Measurements from ENCODE around the gene NTSR1. TPM values are rescaled to one million over a fixed set of nuclear protein-coding genes. Genes with fewer than 3 reads are reported as not detected.

NTSR1 gene
- polyA plus RNA-seq, 5 donors = 0.04 to 0.16 (median 0.08) TPM

DNA sequence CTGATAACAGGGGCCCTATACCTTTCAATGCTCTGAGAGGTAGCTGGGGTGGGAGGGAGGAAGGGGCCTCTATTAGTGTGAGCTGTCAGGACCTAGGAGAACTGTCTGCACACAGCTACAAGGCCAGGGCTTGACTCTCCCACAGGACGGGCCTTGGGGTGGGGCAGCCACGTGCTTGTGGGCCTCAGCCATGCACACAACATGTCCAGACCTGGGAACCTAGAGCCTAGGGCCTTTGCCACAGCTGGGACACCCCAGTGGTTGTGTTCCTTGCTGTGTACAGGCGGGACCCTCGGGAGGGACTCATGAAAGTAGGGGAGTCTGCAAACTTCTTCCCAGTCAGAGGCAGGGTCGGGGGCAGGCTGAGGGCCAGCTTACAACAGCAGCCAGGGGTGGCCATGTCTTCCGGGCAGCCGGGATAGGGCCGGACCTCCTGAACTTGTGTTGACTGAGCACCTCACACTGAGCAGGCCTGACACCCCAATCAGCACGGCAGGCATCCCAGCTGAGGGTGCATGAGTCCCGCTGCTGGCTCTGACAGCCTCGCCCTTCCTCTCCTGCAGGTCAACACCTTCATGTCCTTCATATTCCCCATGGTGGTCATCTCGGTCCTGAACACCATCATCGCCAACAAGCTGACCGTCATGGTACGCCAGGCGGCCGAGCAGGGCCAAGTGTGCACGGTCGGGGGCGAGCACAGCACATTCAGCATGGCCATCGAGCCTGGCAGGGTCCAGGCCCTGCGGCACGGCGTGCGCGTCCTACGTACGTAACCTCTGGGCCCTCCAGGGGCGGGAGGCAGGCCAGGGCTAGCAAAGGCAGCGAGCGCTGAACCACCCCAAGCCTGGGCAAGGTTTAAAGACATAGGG is 45.7 kb downstream of the NTSR1 start:
- no peak for DNase-seq

DNA sequence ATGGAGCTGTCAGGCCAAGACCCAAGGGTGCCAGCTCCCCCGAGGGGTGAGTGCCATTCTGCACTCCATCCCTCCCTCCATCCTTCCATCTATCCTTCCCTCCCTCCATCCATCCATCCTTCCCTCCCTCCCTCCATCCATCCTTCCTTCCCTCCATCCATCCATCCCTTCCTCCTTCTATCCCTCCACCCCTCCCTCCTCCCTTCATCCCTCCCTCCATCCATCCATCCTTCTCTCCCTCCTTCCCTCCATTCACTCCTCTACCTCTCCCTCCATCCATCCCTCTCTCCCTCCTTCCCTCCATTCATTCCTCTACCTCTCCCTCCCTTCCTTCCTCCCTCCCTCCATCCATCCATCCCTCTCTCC is 46.3 kb downstream of the NTSR1 start:
- DNase-seq = no peak

DNA sequence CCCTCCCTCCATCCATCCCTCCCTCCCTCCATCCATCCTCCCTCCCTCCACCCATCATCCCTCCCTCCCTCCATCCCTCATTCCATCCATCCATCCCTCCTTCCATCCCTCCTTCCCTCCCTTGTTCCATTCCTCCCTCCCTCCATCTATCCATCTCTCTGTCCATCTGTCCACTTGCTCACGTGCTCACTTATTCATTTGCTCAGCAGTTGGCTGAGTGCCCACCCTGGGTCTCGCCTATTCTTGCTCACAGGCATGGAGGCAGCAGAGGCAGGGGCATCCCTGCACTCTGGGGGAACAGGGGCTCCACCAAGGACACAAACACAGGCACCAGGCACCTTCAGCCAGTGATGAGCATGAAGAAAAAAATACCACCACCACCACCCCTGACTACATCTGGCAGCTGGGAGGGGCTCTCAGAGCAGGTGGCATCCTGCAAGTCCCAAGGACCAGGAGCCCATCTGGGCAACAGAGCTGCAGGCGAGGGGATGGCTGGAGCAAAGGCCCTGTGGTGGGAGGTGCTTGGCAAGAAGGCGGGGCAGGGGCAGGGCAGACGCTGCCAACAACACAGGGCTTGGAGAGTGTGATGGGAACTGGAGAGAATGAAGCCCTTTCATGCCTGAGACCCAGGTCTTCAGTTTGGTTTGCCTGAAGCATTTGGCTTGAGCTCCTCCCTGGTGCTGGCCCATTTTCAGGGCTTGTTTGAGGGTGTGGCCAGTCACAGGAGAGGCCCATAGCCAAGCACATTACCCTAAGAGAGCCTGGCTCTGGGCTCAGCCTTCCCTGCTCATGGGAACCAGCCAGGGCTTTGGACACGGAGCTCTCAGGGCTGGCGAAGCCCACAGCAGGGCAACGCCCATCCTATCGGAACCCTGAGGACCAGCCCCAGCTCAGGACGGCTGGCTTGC is 47.4 kb downstream of the NTSR1 start:
- no peak for DNase-seq

GRCh38 chr20:62758226-62758912 is 49.7 kb downstream of the NTSR1 start:
- no peak for DNase-seq

GRCh38 chr20:62759981-62760431 is 51.4 kb downstream of the NTSR1 start:
- DNase-seq = no peak

DNA sequence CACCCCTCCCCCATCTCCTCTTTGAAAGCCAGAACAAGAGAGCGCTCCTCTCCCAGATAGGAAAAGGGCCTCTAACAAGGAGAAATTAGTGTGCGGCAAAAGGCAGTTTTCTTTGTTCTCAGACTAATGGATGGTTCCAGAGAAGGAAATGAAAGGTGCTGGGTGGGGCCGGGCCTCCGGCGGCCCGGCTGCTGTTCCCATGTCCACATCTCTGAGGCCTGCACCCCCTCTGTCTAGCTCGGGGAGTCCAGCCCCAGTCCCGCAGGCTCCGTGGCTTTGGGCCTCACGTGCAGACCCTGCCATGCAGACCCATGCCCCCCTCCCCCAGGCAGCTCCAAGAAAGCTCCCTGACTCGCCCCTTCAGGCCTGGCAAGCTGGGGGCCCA is 51.8 kb downstream of the NTSR1 start:
- no peak for DNase-seq

GRCh38 chr20:62760856-62761758 is 52.5 kb downstream of the NTSR1 start:
- no peak for DNase-seq

DNA sequence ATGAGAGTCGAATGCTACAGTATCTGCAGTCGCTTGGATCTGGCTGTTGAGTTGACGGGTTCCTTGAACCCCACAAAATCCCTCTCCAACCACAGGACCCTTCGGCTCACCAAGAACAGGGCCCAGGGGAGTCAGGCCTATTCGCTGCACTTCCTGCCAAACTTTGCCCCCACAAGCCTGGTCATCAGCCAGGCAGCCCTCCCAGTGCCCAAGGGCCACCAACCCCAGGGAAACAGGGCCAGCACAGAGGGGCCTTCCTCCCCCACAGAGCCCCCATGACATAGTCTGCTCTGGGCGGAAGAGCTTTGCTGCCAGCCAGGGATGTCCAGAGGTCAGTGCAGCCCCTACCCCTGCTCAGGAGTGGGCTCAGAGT is 53.1 kb downstream of the NTSR1 start:
- no peak for DNase-seq

DNA sequence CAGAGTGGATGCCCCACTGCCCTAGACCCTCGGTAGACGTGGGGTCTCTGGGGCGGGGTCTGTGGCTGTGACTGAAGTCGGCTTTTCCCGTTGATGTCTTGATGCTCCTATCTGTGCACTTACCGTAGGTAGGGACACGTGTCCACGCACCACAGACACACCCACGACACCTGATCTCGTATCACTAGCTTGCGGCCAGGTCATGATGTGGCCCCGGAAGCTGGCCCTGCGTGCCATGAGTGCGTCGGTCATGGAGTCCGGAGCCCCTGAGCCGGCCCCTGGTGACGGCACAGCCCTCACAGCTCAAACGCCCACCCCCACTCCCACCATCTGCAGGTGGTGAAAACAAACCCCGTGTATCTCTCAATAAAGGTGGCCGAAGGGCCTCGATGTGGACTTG is 53.7 kb downstream of the NTSR1 start:
- DNase-seq = no peak

GRCh38 chr20:62762801-62763368 is 54.2 kb downstream of the NTSR1 start:
- no peak for DNase-seq

DNA sequence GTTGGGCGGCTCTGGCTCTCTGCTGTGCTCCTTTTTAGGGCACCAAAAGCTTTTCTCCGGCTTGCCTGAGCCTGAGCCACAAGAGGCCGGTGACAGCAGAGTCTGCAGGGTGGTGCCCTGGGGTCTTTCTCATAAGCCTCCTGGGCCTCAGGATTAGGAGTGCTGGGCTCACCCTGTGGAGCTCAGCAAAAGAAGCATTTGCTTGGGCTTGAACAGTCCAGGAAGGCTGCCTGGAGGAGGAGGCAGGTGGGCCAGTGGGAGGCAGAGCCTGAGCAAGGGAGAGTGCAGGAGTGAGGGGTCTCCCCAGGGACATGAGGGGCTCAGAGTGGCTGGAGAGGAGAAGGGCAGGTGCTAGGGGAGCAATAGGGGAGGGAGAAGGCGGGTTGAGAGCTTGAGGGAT is 54.8 kb downstream of the NTSR1 start:
- DNase-seq = no peak

- no peak for DNase-seq
These were observed 55.7 kb downstream of the NTSR1 start for GRCh38 chr20:62764156-62764935.

GRCh38 chr20:62765021-62765420 is 56.4 kb downstream of the NTSR1 start:
- DNase-seq = no peak

- no peak for DNase-seq
These were observed 56.9 kb downstream of the NTSR1 start for GRCh38 chr20:62765432-62766070.

DNA sequence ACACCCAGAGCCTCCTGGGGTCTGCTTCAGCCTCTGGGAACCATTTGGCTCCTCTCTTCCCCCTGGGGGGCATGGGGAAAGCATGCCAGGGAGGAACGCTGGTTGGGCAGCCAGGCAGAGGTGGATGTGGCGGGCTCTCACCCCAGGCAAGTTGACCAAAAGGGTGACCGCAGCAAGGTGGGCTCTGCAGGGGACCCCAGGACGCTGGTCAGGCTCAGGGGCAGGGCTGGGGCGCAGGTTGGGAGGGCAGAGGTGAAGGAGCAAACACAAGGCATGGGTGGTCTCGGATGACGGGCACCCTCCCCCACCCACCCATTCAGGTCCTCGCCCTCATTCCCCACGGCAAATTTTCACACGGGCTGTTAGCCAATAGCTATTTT is 57.4 kb downstream of the NTSR1 start:
- no peak for DNase-seq

GRCh38 chr20:62766716-62767115 is 58.1 kb downstream of the NTSR1 start:
- peak; percentile 51 for DNase-seq

DNA sequence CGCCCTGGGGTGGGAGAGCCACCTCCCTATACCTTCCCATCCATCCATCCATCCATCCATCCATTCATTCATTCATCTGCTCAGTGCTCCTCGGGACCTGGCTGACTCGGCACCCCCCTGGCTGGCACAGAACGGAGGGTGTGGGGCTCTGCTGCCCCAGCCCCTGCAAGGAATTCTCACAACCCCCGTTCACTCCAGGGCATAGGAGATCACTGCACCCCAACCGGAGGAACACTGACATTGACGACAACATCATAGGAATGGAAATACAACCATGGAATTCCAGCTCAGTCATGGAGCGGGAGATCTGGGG is 59.6 kb downstream of the NTSR1 start:
- DNase-seq = no peak

DNA sequence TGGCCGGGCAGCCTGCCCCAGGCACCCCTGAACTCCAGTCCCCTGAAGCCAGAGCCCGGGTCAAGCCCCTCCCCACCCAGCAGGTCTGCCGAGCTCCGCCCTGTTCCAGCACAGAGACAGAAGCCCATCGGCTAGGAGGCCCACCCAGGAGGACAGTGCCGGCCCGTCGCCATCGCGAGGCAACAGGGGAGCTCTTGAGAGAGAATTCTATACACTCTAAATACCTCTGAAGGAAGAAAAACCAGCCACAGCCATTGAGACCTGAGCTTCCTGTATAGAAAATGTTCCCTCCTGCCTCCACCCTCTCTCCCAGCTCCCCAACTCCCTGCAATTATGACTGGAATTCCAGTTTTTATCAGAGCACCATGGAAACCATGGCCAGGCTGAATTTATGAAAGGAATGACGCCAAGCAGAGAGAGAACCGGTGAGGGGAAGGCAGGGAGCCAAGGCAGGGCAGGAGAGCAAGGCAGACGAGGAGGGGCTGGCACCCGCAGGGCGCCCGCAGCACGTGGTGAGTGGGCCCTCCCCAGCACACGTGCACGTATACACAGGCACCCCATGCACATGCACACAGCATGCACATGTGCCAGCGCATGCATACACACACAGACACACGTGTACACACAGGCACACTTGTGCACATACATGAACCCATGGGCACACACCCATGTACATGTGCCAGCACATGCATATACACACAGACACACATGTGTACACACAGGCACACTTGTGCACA is 60.1 kb downstream of the NTSR1 start:
- DNase-seq = peak; percentile 73 to 74

Measured in right lung (tissue), 5 donors.